ENCODE data around the gene HSD17B13.
"Not testable (repeated sequence)": the region's sequence is repeated elsewhere in the genome, so short reads cannot be mapped to it uniquely, and the experiment has no call there.

HSD17B13 gene

GRCh38 chr4:87322754-87323153, at the start of gene HSD17B13:
Gene HSD17B13 (minus strand): TSS chr4:87322882. CDS start chr4:87322841, 41 bp downstream.
- no peak for DNase-seq

GRCh38 chr4:87370068-87370467, 47.4 kb upstream of the HSD17B13 start:
- DNase-seq = no peak

- DNase-seq = no peak
Measured at GRCh38 chr4:87366521-87367162, 44.0 kb upstream of the HSD17B13 start.

- DNase-seq = no peak
Measured at GRCh38 chr4:87365348-87365747, 42.7 kb upstream of the HSD17B13 start.

GRCh38 chr4:87363552-87363951, 40.9 kb upstream of the HSD17B13 start:
- DNase-seq = no peak

- no peak for DNase-seq
Measured at GRCh38 chr4:87360338-87360935, 37.8 kb upstream of the HSD17B13 start.

- DNase-seq = no peak
Measured at GRCh38 chr4:87359258-87359657, 36.6 kb upstream of the HSD17B13 start.

- DNase-seq = no peak
Measured at GRCh38 chr4:87356832-87357526, 34.3 kb upstream of the HSD17B13 start.

- DNase-seq = no peak
Measured at GRCh38 chr4:87354168-87355102, 31.8 kb upstream of the HSD17B13 start.

GRCh38 chr4:87353592-87353991, 30.9 kb upstream of the HSD17B13 start:
- DNase-seq = no peak

GRCh38 chr4:87345139-87345538, 22.5 kb upstream of the HSD17B13 start:
- no peak for DNase-seq

- DNase-seq = no peak
Measured at GRCh38 chr4:87342872-87343271, 20.2 kb upstream of the HSD17B13 start.

- DNase-seq = not testable (repeated sequence)
Measured at GRCh38 chr4:87341954-87342635, 19.4 kb upstream of the HSD17B13 start.

GRCh38 chr4:87339440-87339839, 16.8 kb upstream of the HSD17B13 start:
- no peak for DNase-seq

- no peak for DNase-seq
Measured at GRCh38 chr4:87337361-87337760, 14.7 kb upstream of the HSD17B13 start.

GRCh38 chr4:87333267-87333666, 10.6 kb upstream of the HSD17B13 start:
- DNase-seq = no peak

- DNase-seq = no peak
Measured at GRCh38 chr4:87330761-87331160, 8.1 kb upstream of the HSD17B13 start.

GRCh38 chr4:87327136-87327535, 4.5 kb upstream of the HSD17B13 start:
- DNase-seq = no peak

GRCh38 chr4:87326460-87326859, 3.8 kb upstream of the HSD17B13 start:
- DNase-seq = no peak

GRCh38 chr4:87321888-87322287, 794 bp downstream of the HSD17B13 start:
- no peak for DNase-seq

GRCh38 chr4:87317527-87317926, 5.2 kb downstream of the HSD17B13 start:
- DNase-seq = no peak

GRCh38 chr4:87316961-87317360, 5.7 kb downstream of the HSD17B13 start:
- DNase-seq = no peak

- DNase-seq = not testable (repeated sequence)
Measured at GRCh38 chr4:87315000-87315399, 7.7 kb downstream of the HSD17B13 start.

Measured in SIG-M5 (cell line).